Measurements from ENCODE around the gene PPT2. TPM values are rescaled to one million over a fixed set of nuclear protein-coding genes. Genes with fewer than 3 reads are reported as not detected.

PPT2 gene, protein sequence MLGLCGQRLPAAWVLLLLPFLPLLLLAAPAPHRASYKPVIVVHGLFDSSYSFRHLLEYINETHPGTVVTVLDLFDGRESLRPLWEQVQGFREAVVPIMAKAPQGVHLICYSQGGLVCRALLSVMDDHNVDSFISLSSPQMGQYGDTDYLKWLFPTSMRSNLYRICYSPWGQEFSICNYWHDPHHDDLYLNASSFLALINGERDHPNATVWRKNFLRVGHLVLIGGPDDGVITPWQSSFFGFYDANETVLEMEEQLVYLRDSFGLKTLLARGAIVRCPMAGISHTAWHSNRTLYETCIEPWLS
- total RNA-seq (15.9 and 37.3 TPM in 2 replicates), polyA plus RNA-seq (13.7 and 21.6 TPM in 2 replicates), polyA minus RNA-seq (ENCODE audit: low replicate concordance) (9.9 and 16.8 TPM in 2 replicates)
- polyA plus RNA-seq (2012), result 10.6 and 11.5 TPM in 2 replicates

- H3K79me2 ChIP-seq (ENCODE audit: control insufficient read depth, insufficient read depth, low read length), result peaks cover 15% of the 10 kb centered on the region
- H3K27me3 ChIP-seq (ENCODE audit: control insufficient read depth, insufficient read depth, low read length), result no peaks in the 10 kb centered on the region
- peaks cover 5% of the 10 kb centered on the region for H3K36me3 ChIP-seq (ENCODE audit: control insufficient read depth, insufficient read depth, low read length)
- peak within 1 kb of the TSS; percentile 95 for H3K27ac ChIP-seq (ENCODE audit: insufficient read depth, low read length)
- H3K4me1 ChIP-seq (ENCODE audit: control insufficient read depth, extremely low read depth, insufficient read depth, low read length), result peaks cover 18% of the 10 kb centered on the region
- no peaks in the 10 kb centered on the region for H3K9me3 ChIP-seq (ENCODE audit: control insufficient read depth, insufficient read depth, low read depth, low read length)
- peak within 1 kb of the TSS; percentile 86 for H3K9ac ChIP-seq (ENCODE audit: insufficient read depth, low read length)
- peak; percentile 92 to 95 for DNase-seq (ENCODE audit: low read depth in 2 of 2)
- peak within 1 kb of the TSS; percentile 99 for H3K4me2 ChIP-seq (ENCODE audit: extremely low read depth, insufficient read depth, low read length)
- H3K4me3 ChIP-seq (replicated peaks in 1 of 4; ENCODE audit: control extremely low read depth in 1 of 4, insufficient read depth in 1 of 4, low read depth in 3 of 4, low read length in 4 of 4), result peak within 1 kb of the TSS; percentile 91 to 96 (median 94)
- H4K20me1 ChIP-seq (ENCODE audit: control insufficient read depth, extremely low read depth, insufficient read depth, low read length), result no peaks in the 10 kb centered on the region
- H2AFZ ChIP-seq (ENCODE audit: low read length), result peak within 1 kb of the TSS; percentile 94
- peak in 1 of 2 donors; percentile 39 for TF ChIP-seq CTCF (conservative IDR thresholded peaks at IDR 0.05 in 1 of 2, IDR thresholded peaks at IDR 0.05 in 1 of 2; ENCODE audit: low read depth in 1 of 2, low read length in 2 of 2)
- no peak for TF ChIP-seq EZH2 (IDR thresholded peaks at IDR 0.05; ENCODE audit: low read length, missing control alignments)
These were observed at the start of gene PPT2 for GRCh38 chr6:32153564-32154513. PPT2 (plus strand) TSS chr6:32154141; CDS start chr6:32154595, 454 bp downstream.

DNA sequence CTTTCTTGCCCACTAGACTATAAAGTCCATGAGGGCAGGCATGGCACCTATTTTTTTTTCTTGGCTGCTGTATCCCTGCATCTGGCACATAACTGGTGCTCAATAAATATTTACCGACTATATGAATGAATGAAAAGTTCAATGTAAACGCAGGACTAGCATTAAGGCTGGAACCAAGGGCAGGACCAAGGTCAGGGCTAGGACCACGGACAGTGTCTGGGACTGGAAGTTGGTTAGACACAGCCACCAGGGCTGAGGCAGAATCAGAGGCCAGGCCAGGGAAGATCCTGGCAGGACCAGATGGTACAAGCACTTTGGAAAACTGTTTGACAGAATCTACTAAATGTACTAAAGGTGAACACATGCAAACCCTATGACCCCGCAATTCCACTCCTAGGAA is 48.5 kb upstream of the PPT2 start:
- TF ChIP-seq EZH2 (IDR thresholded peaks at IDR 0.05; ENCODE audit: low read length, missing control alignments), result no peak
- no peak for TF ChIP-seq CTCF (conservative IDR thresholded peaks at IDR 0.05 in 1 of 2, IDR thresholded peaks at IDR 0.05 in 1 of 2; ENCODE audit: low read depth in 1 of 2, low read length in 2 of 2)
- H3K79me2 ChIP-seq (ENCODE audit: control insufficient read depth, insufficient read depth, low read length), result no peaks in the 10 kb centered on the region
- no peaks in the 10 kb centered on the region for H4K20me1 ChIP-seq (ENCODE audit: control insufficient read depth, extremely low read depth, insufficient read depth, low read length)
- no peak for DNase-seq (ENCODE audit: low read depth in 2 of 2)
- no peak overlapping the region for H2AFZ ChIP-seq (ENCODE audit: low read length)
- no peak overlapping the region for H3K4me2 ChIP-seq (ENCODE audit: extremely low read depth, insufficient read depth, low read length)
- H3K27ac ChIP-seq (ENCODE audit: insufficient read depth, low read length), result no peak overlapping the region
- no peaks in the 10 kb centered on the region for H3K36me3 ChIP-seq (ENCODE audit: control insufficient read depth, insufficient read depth, low read length)
- no peak overlapping the region for H3K9ac ChIP-seq (ENCODE audit: insufficient read depth, low read length)
- H3K9me3 ChIP-seq (ENCODE audit: control insufficient read depth, insufficient read depth, low read depth, low read length), result no peaks in the 10 kb centered on the region
- H3K4me1 ChIP-seq (ENCODE audit: control insufficient read depth, extremely low read depth, insufficient read depth, low read length), result peaks cover 22% of the 10 kb centered on the region
- no peak overlapping the region for H3K4me3 ChIP-seq (replicated peaks in 1 of 4; ENCODE audit: control extremely low read depth in 1 of 4, insufficient read depth in 1 of 4, low read depth in 3 of 4, low read length in 4 of 4)
- H3K27me3 ChIP-seq (ENCODE audit: control insufficient read depth, insufficient read depth, low read length), result peaks cover 7% of the 10 kb centered on the region

GRCh38 chr6:32107406-32107805 is 46.5 kb upstream of the PPT2 start:
- no peak for TF ChIP-seq EZH2 (IDR thresholded peaks at IDR 0.05; ENCODE audit: low read length, missing control alignments)
- peak overlapping the region; percentile 46 for H3K27ac ChIP-seq (ENCODE audit: insufficient read depth, low read length)
- H3K4me1 ChIP-seq (ENCODE audit: control insufficient read depth, extremely low read depth, insufficient read depth, low read length), result peaks cover 30% of the 10 kb centered on the region
- H3K36me3 ChIP-seq (ENCODE audit: control insufficient read depth, insufficient read depth, low read length), result no peaks in the 10 kb centered on the region
- peak overlapping the region; percentile 32 for H3K9ac ChIP-seq (ENCODE audit: insufficient read depth, low read length)
- peak in 1 of 2 donors; percentile 51 for DNase-seq (ENCODE audit: low read depth in 2 of 2)
- H3K9me3 ChIP-seq (ENCODE audit: control insufficient read depth, insufficient read depth, low read depth, low read length), result no peaks in the 10 kb centered on the region
- H4K20me1 ChIP-seq (ENCODE audit: control insufficient read depth, extremely low read depth, insufficient read depth, low read length), result no peaks in the 10 kb centered on the region
- peaks cover 7% of the 10 kb centered on the region for H3K27me3 ChIP-seq (ENCODE audit: control insufficient read depth, insufficient read depth, low read length)
- peak overlapping the region; percentile 62 for H3K4me2 ChIP-seq (ENCODE audit: extremely low read depth, insufficient read depth, low read length)
- H2AFZ ChIP-seq (ENCODE audit: low read length), result no peak overlapping the region
- H3K79me2 ChIP-seq (ENCODE audit: control insufficient read depth, insufficient read depth, low read length), result no peaks in the 10 kb centered on the region
- H3K4me3 ChIP-seq (replicated peaks in 1 of 4; ENCODE audit: control extremely low read depth in 1 of 4, insufficient read depth in 1 of 4, low read depth in 3 of 4, low read length in 4 of 4), result peak overlapping the region in 3 of 4 experiments; percentile 1 to 68 (median 5)

Measured in fibroblast of lung (primary cell).